Suppressor macrophage treated with lipopolysaccharide for 1 hour (primary cell): ENCODE measurements around the gene MAPT.

Experiments
- DNase-seq, 3 donors: peaks; one replicate each; pipeline ENCODE4 v3.0.0-alpha.2; 2020 to 2022

The MAPT gene

DNA sequence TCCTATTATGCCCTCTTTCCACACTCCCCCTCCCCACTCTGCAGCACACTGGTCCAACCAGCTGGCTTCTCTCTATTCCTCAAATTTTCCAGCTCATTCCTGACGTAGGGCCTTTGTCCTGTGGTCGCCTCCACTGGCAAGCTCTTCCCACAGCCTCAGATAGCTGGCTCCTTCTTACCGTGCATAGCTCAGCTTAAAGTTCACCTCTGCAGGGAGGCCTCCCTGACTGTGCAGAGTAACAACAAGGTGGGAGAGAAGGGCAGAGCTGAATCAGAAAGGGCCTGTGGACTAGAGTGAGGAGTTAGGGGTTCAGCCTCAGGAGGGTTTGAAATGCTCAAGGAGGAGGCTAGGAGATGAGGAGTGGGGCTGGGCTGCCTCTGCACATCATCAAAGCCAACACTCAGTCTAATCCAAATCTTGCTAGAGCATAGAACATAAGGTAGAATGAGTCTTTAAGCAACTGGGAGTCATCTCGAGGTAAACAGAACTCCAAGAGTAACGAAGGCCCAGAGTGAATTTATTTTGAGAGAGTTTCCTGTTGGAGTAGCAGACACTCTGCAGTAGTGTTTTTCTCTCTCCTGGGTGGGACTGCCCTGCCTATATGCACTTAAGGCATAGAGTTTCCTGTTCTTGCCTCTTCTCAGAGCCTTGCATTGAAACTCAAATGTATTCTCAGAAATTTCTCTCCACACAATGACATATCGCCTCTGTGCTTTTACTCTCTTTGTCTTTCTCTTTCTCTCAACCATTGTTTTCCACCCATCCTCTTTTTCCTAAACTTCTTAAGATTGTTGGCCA, 30.3 kb upstream of the MAPT start:
- DNase-seq = no peak

DNA sequence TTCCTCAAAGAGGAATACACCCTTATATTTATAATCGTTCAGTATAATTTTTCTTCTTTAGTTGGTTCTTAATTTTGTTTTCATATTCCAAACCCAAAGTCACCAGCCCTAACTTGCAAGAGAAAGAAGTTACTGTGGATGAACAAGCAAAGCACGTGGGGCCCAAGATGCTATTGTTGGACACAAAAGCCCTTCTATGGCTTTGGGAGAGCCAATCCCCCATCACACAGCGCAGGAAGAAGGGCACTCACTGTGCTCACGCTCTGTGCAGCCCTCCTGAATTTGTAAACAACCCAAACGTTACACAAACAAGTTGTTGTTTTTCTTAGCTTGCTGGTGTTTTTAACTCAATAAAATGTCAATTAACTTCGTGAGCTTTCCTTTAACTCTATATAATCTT, 27.2 kb upstream of the MAPT start:
- no peak for DNase-seq

GRCh38 chr17:45867702-45868101, 26.7 kb upstream of the MAPT start:
- DNase-seq = peak in 1 of 3 donors; percentile 10

DNA sequence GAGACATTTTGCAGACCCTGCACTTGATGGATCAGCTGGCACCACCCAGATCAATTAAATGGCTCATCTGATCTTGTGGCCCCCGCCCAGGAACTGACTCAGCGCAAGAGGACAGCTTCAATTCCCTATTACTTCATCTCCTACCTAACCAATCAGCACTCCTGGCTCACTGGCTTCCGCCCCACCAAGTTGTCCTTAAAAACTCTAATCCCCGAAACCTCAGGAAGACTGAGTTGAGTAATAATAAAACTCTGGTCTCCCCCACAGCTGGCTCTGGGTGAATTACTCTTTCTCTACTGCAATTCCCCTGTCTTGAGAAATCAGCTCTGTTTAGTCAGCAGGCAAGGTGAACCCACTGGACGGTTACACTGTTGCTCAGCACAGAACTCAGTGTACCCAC, 26.1 kb upstream of the MAPT start:
- no peak for DNase-seq

DNA sequence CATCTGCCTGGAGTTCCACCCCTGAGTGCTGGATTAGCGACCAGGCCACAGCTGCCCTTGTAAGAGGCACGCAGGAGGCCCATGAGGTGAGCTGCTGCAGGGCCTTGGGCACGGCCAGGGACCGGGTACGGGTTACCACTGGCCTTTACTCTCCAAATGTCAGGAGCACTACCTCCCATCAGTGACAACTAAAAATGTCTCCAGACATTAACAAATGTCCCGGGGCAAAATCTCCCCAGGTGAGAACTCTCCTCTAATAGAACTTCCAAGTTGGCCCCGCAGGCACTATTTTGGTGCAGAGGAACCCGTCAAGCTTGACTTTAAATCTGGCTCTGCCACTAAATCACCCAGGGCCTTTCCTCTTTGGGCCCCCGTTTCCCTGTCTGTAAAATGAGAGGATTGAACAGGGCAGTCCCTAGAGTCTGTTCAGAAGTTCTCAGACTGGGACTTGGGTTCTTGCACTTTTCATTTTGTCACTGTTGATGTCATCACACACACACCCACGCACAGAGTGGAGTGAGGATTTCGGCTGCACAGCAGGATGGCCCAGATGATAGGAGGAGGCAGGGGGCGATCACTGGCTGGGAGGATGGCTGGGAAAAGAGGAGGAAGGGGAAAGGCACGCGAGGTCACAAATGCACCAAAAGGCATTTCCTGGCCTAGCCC, 24.5 kb upstream of the MAPT start:
- DNase-seq = peak; percentile 24 to 44 (median 35)

GRCh38 chr17:45870342-45870974, 23.9 kb upstream of the MAPT start:
- DNase-seq = no peak

- DNase-seq = no peak
Measured at GRCh38 chr17:45871718-45872117, 22.6 kb upstream of the MAPT start.

DNA sequence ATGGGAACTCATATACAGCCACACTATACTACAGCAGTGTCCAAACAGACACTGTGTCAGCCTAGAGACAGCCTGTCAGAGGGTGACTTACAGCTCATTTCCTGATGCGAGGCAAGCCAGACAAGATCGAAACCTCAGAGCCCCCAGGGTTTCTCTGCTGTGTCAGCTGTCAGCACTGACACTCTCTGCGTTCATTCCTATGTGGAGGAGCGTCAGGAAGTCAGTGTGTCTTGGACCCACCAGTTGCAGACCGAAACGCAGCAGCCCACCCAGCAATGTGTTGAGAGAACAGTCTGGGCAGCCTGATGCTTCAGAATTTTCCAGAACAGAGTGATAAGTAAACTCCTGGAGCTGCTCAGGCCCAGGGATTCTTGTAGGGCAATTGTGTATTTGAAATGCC, 20.6 kb upstream of the MAPT start:
- DNase-seq = peak in 1 of 3 donors; percentile 22

DNA sequence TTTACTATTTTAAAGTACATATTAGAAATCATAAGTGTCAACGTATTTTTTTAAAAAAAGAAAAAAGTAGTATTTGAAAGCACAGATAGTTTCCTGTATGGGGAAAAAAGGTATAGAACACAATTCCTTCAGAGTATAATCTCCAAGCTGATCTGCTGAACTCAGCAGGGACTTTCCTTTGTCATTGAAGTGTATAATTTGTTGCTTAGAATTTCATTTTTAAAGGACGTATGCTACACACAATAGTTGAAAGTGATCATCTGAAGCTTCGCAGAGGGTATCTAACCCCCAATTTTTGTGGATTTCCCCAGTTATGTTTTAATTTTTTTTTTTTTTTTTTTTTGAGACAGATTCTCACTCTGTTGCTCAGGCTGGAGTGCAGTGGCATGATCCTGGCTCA, 20.2 kb upstream of the MAPT start:
- DNase-seq = no peak

- DNase-seq = no peak
Measured at GRCh38 chr17:45876539-45876938, 17.8 kb upstream of the MAPT start.

GRCh38 chr17:45877467-45877866, 16.9 kb upstream of the MAPT start:
- DNase-seq = no peak

DNA sequence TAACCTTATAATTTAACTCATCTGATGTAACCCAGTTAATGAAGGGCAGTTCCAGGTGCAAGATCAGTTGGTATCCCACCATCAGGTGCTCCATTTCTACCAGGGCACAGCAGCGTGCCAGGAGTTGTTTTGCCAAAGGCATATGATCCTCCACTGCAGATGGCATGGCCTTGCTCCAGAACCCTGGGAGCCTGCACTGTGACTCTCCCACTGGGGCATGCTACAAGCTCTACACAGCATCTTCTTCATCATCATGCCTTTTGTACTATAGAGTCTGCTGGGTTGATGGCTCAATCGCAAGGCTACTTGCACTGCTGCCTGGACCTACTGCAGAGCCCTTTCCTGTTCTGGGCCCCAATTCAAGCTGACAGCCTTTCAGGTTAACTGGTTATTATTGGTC, 11.3 kb upstream of the MAPT start:
- no peak for DNase-seq

GRCh38 chr17:45886852-45887251, 7.5 kb upstream of the MAPT start:
- no peak for DNase-seq

DNA sequence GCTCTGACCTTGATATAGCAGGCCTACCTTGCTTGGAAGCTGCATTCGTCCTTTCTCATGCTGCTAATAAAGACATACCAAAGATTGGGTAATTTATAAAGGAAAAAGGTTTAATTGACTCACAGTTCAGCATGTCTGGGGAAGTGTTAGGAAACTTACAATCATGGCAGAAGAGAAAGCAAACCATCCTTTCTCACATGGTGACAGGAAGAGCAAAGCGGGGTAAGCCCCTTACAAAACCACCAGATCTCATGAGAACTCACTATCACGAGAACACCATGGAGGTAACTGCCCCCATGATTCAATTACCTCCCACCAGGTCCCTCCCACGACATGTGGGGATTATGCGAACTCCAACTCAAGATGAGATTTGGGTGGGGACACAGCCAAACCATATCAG, 6.0 kb upstream of the MAPT start:
- no peak for DNase-seq

- peak in 1 of 3 donors; percentile 13 for DNase-seq
Measured at GRCh38 chr17:45889579-45889978, 4.8 kb upstream of the MAPT start.

DNA sequence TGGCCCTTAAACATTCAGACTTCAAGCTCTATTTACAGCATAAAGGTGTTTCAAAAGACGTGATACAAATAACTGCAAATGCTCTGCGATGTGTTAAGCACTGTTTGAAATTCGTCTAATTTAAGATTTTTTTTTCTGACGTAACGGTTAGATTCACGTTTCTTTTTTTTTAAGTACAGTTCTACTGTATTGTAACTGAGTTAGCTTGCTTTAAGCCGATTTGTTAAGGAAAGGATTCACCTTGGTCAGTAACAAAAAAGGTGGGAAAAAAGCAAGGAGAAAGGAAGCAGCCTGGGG, 681 bp upstream of the MAPT start:
- no peak for DNase-seq

GRCh38 chr17:45895304-45895968, 1.1 kb downstream of the MAPT start:
- peak in 1 of 3 donors; percentile 30 for DNase-seq

DNA sequence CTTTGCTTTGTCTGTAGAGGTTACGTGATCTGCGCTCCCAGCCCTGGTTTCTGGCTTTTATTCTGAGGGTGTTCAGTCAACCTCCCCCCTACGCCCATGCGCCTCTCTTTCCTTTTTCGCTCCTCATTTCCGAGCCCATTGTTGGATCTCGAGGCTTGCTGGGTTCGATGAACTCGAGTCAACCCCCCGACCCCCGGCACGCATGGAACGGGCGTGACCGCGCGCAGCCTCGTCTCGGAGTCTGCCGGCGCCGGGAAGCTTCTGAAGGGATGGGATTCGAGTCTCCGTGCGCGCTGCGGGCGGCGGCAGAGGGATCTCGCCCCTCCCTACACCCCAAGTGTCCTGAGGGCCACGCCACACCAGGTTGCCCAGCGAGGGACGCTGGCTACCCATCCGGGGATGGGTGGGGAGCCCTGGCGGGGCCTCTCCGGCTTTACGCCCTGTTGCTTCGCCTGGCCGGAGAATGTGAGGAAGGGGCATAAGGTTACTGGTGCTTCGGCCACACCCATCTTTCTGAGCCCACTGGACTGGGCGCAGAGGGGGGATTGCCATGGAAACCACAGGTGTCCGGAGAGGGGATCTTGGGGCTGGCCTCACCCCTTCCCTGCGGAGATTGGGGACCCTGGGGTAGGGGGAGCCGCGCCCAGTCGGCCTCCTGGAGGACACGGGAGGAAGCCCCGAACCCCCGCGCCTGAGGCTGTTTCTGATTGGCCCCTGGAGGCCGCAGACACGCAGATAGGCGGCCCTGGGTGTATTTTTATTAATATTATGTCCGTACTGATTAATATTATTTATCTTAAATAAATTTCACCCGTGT, 1.8 kb downstream of the MAPT start:
- DNase-seq = peak in 1 of 3 donors; percentile 6

DNA sequence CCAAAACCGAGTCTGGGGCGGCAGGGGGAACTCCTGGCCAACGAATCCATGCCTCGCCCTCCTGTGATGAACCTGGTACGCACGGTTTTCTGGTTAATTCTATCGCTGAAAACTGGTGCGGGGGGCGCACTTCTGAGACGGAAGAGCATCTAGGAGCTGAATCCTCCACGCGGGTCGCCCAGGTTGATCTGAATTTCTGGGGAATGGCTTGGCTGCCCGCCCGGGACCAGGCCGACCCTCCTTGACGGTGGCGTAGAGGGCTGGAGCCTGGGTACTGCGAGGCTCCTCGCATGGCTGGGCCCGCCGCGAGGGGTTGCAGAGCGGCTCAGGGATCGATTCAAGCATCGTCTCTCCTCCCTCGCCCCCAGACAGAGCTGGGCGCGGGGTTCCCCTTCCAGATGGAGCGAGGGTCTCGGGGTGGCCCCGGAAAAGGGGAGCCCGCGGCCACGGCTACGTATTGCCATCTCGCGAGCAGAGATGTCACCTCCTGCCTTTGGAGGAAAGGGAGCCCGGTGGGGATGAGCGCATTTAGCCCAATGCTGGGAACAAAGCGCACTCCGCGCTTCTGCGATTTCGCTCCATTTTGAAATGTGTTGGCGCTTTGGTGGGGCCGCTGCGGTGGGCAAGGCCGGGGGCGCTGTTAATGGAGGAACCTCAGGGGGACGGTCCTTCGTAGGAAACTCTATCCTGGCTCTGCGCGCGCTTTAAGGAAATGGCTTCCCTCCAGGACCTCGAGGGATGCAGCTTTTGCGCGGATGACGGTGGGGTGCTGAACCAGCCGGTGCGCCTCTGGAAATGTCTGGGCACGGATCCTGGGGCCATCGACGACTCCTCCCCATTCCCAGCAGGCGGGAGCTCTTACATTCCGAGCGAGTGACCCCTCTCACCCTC, 2.7 kb downstream of the MAPT start:
- DNase-seq = no peak

DNA sequence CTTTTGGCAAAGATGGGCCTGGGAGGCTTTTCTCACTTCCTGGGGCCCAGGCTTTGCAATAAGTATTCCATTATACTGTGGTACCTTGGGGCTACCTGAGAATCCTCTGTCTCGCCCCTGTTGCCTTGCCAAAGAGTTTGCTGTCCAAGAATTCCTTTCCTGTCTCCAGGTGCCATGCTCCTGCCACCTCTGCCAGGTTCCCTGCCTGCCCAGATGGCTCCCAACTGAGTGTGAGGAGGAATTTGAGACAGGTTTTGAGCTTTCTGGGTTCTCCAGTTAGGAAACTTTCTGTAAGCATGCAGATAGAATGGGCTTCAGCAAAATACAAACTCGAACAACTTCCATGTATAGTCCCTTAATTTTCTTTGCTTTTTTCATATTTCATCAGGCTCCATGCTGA, 5.8 kb downstream of the MAPT start:
- DNase-seq = no peak

GRCh38 chr17:45900723-45901415, 6.5 kb downstream of the MAPT start:
- DNase-seq = no peak
